ENCODE measurements around the gene SLC35B2.

SLC35B2 gene

DNA sequence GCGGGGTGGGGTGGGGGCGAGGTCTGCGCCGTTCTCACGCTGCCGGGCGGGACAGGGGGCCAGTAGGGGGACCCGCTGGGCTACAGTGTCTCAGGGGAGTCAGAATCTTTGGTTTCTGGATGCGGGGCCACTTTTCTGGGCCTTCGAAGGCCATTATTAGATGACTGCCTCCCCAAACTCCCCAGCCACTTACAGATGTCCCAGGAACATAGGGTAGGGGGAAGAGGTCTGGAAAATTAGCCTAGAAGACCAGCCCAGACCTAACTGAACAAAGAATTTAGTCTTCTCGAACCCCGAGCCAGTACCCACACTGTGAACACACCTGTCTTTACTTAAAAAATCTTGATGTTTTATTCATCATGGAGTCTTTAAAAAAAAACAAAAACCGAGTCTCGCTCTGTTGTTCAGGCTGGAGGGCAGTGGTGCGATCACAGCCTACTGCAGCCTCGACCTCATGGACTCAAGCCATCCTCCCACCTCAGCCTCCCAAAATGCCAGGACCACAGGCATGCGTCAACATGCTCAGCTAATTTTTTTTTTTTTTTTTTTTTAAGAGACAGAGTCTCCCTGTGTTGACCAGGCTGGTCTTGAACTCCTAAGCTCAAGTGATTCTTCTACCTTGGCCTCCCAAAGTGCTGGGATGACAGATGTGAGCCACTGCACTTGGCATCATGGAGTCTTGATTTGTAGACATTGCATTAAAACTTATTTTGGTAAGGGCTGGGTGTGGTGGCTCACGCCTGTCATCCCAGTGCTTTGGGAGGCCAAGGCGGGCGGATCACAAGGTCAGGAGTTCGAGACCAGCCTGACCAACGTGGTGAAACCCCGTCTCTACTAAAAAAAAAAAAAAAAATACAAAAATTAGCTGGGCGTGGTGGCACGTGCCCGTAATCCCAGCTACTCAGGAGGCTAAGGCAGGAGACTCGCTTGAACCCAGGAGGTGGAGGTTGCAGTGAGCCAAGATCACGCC lies 37.2 kb downstream of the SLC35B2 start:
- DNase-seq: no peak

DNA sequence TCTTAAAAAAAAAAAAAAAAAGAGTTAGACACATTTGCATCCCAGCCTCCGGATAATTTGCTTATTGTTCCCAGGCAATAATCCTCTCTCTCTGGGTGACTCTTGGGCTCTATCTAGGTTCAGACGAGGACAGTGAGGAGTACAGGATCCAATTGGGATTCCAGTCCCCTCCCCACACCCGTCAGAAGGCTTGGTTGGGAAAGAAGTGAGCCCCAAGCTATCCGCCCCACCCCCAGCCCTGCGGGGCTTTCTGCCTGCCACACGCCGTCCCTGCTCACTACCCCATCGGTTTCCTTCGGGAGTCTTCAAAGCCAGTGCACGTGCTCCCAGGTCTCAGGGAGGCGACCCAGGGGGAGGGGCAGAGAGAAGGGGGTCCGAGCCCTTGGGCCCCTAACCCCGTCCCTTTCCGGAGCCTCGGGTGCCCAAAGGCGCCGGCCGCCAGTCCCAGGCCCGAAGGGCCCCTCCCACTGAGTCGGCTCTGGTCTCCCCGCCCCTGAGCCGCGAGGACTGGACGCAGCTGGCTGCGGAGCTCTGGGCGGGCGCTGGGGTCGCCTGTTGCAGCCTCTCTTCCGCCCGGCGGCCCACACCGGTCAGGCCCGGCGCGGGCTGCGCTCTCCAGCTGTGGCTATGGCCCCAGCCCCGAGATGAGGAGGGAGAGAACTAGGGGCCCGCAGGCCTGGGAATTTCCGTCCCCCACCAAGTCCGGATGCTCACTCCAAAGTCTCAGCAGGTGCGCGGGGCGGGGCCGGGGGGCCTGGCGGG lies 38.1 kb downstream of the SLC35B2 start:
- DNase-seq: no peak

DNA sequence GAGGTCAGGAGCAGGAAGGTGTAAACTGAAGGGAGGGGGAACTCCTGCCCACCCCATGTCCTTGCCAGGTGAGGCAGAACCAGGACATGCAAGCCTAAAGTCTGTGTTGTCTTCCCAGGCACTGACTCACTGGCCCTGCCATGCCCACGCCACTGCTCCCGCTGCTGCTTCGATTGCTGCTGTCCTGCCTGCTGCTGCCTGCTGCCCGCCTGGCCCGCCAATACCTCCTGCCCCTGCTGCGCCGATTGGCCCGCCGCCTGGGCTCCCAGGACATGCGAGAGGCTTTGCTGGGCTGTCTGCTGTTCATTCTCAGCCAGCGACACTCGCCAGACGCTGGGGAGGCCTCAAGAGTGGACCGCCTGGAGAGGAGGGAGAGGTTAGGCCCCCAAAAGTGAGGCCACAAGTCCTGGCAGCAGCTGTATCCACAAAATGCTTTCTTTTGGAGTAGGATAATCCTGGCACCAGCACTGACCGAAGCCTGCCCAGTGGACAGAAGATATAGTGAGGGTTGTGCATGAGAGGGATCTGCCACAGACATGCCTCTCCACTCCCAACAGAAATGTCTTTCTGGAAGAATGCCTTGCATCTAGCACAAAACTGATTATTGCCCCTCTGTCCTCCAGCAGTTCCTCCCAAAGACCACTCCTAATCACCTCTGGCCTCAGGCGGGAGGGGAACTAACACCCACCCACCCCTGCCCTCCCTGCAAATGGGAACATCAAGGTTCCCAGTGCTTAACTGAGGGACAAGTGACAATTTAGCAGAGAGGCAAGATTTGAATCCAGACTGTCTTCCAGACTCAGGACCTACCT lies 39.8 kb downstream of the SLC35B2 start:
- no peak for DNase-seq

DNA sequence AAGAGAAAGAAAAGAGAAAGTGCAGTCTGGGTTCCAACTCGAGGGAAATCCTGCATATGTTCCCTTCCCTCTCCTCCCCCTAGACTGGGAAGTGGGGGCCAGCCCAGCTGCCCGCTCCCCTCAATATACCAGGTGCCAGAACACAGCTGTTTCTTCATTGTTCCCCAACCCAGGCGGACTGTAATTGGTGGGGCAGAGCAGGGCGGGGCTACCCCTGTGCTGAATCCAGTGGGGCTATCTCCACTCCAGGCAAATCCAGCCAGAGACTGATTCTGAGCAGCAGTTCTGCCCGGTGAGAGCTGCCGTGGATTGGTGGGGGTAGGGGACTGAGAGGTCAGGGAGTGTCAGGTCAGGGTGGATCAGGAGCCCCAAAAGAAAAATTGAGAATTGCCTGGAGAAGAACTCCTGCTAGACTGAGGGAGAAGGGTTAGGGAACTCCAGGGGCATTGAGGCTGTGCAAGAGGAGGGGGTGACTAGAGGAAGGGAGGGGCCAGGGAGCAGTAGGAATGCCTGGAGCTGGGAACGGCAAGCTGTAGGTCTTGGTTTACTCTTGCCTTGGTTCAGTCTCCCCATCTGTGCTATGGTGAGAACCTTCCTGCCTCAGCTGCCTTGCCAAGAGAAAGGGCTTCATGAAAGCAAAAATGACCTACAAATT lies 40.5 kb downstream of the SLC35B2 start, which contains the start of gene MYMX:
Gene MYMX, plus strand, starts transcription at position 250 of the 655 bp plus-strand sequence. CDS start 546 bp downstream, outside the sequence.
- DNase-seq: no peak

DNA sequence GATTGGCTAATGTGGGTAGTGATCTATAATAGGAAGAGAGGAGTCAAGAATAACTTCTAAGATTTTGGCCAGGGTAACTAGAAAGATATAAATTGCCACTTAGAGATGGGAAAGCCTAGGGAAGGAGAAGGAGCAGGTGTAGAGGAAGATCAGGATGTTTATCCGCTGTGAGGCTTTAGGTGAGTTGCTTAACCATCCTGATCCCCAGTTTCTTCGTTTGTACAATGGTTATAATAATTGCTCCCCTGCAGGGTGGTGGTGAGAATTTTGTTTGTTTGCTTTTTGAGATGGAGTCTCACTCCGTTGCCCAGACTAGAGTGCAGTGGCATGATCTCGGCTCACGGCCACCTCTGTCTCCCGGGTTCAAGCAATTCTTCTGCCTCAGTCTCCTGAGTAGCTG lies 43.0 kb downstream of the SLC35B2 start:
- no peak for DNase-seq

DNA sequence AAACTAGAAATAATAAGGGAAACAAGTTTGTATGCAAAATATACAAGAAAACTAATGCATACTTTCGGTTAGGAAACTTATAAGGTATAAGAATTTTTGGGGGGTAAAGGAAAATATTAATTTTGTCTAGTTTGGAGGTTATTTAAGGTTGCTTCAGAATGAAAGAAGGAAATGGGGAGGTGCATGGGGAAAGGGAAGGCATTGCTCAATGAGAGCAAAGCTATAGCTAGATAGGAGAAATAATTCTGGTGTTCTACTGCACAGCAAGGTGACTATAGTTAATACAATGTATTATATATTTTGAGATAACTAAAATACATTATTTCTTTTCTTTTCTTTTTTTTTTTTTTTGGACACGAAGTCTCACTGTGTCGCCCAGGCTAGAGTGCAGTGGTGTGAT lies 46.0 kb downstream of the SLC35B2 start:
- no peak for DNase-seq

DNA sequence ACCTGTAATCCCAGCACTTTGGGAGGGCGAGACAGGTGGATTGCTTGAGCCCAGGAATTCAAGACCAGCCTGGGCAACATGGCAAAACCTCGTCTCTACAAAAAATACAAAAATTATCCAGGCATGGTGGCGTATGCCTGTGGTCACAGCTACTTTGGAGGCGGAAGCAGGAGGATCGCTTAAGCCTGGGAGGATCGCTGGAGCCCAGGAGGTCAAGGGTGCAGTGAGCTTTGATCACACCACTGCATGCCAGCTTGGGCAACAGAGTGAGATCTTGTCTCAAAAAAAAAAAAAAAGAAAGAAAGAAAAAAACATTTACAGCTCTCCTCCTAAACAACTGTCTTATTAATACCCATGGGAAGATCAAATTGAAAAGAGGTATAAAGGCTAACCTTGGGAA lies 49.4 kb downstream of the SLC35B2 start:
- no peak for DNase-seq
